WERI-Rb-1 (cell line): Measurements from ENCODE around the gene TYRP1.

Source experiments
- DNase-seq: peaks from one replicate; pipeline ENCODE4 v3.0.0-alpha.2; 2020
- H3K27ac ChIP-seq: fragments of 250-450 bp; sonication (Bioruptor Pico); 2 replicates; pipeline ENCODE4 v1.5.1; 2020; ENCODE audit warnings: mild to moderate bottlenecking, moderate library complexity
- H3K27me3 ChIP-seq: fragments of 250-450 bp; sonication (Bioruptor Pico); 2 replicates; pipeline ENCODE4 v1.5.1; 2021; ENCODE audit warnings: mild to moderate bottlenecking, low read depth, moderate library complexity; ENCODE audit not compliant: insufficient read depth, severe bottlenecking
- H3K36me3 ChIP-seq: fragments of 250-450 bp; sonication (Bioruptor Pico); 2 replicates; pipeline ENCODE4 v1.5.1; 2020; ENCODE audit warnings: mild to moderate bottlenecking, moderate library complexity
- H3K4me3 ChIP-seq: 2 replicates; pipeline ENCODE4 v1.5.1; 2011; ENCODE audit warnings: low read depth, mild to moderate bottlenecking, control low read depth, low read length
- H3K9me3 ChIP-seq: fragments of 250-450 bp; sonication (Bioruptor Pico); 2 replicates; pipeline ENCODE4 v1.5.1; 2021; ENCODE audit warnings: mild to moderate bottlenecking, moderate library complexity; ENCODE audit not compliant: severe bottlenecking
- CTCF ChIP-seq: IDR thresholded peaks from 2 replicates; pipeline ENCODE4 v1.5.1; 2011; ENCODE audit warnings: low read depth, mild to moderate bottlenecking, control low read depth, inconsistent platforms, low read length

Gene TYRP1

GRCh38 chr9:12698266-12698665, 5.1 kb downstream of the TYRP1 start:
- Histone ChIP-seq H3K4me3 (no peak overlapping the region), H3K27ac (no peak overlapping the region), H3K9me3 (no peaks in the 10 kb centered on the region), H3K36me3 (no peaks in the 10 kb centered on the region), H3K27me3 (no peaks in the 10 kb centered on the region)
- DNase-seq: no peak
- TF ChIP-seq CTCF: no peak

DNA sequence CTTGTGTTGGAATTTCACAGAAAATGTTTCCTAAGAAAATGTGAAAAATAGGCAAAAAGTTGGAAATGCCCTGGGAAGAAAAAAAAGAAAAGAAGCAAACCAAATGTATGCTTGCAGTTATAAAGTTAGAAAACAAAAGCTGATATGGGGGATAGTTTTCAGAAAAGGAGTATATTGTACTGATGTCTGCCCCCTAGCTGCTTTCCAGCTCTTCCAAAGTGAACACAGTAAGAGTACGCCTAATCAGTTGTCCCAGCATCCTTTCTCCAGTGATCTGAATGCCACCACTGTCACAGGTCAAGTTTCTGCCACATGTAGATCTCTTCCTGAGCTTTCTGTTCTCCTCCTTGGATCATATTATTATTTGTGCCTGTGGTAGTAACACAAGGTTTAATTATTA, 5.8 kb downstream of the TYRP1 start:
- H3K9me3 ChIP-seq: no peaks in the 10 kb centered on the region
- no peak overlapping the region for H3K27ac ChIP-seq
- DNase-seq: no peak
- TF ChIP-seq CTCF: peak; percentile 23; the same call in 1 of the 2 replicates
- no peaks in the 10 kb centered on the region for H3K36me3 ChIP-seq
- H3K27me3 ChIP-seq: no peaks in the 10 kb centered on the region
- H3K4me3 ChIP-seq: no peak overlapping the region

GRCh38 chr9:12699529-12699928, 6.3 kb downstream of the TYRP1 start:
- no peak for DNase-seq
- Histone ChIP-seq H3K9me3 (no peaks in the 10 kb centered on the region), H3K27me3 (no peaks in the 10 kb centered on the region), H3K27ac (no peak overlapping the region), H3K36me3 (no peaks in the 10 kb centered on the region), H3K4me3 (no peak overlapping the region)
- TF ChIP-seq CTCF: 0 out of 2 replicates have a peak, but pooled peaks have one; percentile 26

DNA sequence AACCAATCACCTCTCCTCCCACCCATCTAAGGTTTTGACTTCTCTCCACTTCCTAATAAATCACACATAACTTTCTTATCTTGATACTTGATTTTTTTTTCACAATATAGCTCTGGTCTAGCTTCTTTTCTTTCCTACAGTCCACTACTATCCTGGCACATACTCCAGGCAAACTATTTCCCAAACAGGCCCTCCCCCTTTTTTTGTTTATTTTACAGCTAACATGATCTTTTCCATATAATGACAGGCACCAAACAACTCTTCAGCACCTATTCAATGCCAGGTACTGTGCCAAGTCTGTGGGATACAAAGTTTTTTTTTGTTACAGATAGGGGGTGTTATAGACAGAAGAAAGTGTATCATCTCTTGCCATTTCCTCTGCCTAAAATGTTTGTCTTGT, 7.9 kb downstream of the TYRP1 start:
- no peak overlapping the region for H3K27ac ChIP-seq
- no peak for DNase-seq
- no peaks in the 10 kb centered on the region for H3K9me3 ChIP-seq
- no peaks in the 10 kb centered on the region for H3K27me3 ChIP-seq
- no peak for TF ChIP-seq CTCF
- H3K4me3 ChIP-seq: no peak overlapping the region
- H3K36me3 ChIP-seq: no peaks in the 10 kb centered on the region

GRCh38 chr9:12702160-12702758, 9.1 kb downstream of the TYRP1 start:
- Histone ChIP-seq H3K9me3 (no peaks in the 10 kb centered on the region), H3K27me3 (no peaks in the 10 kb centered on the region), H3K27ac (no peak overlapping the region), H3K4me3 (no peak overlapping the region), H3K36me3 (no peaks in the 10 kb centered on the region)
- TF ChIP-seq CTCF: peak; percentile 53
- peak; percentile 27 for DNase-seq

- no peak for TF ChIP-seq CTCF
- Histone ChIP-seq H3K36me3 (no peaks in the 10 kb centered on the region), H3K27me3 (no peaks in the 10 kb centered on the region), H3K9me3 (no peaks in the 10 kb centered on the region), H3K27ac (no peak overlapping the region), H3K4me3 (no peak overlapping the region)
- DNase-seq: no peak
Measured at GRCh38 chr9:12703996-12704395, 10.8 kb downstream of the TYRP1 start.
